HG03103 (cell line): ENCODE data around the gene SSRP1.
A peak's percentile ranks its signal among the peaks of the same experiment; 100 is the strongest.

Experiments
- ATAC-seq: cut with Tn5 transposase; IDR thresholded peaks from one replicate; pipeline ENCODE4 v1.9.1; 2021; ENCODE audit warnings: low read depth; ENCODE audit not compliant: unreplicated experiment

The SSRP1 gene

GRCh38 chr11:57320067-57320718, 15.5 kb downstream of the SSRP1 start:
- no peak for ATAC-seq

DNA sequence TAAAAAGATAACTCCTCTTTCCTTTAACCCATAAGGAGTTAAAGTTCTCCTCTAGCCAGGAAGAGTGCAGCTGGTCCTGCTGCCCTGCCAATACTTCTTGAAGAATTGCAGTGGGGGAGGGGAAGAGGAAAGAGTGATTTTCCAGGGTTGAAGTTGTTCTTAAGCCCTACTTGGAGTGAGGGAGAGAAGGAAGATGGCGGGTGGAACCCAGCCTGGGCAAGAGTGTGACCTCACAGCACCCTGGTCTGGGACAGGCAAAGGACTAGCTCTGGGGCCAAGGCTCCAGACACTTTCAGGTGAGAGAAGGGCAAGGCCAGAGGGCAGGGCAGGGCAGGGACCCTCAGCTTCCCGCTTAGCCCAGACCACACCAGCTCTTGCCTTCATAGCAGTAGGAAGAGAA, 17.5 kb downstream of the SSRP1 start:
- no peak for ATAC-seq

DNA sequence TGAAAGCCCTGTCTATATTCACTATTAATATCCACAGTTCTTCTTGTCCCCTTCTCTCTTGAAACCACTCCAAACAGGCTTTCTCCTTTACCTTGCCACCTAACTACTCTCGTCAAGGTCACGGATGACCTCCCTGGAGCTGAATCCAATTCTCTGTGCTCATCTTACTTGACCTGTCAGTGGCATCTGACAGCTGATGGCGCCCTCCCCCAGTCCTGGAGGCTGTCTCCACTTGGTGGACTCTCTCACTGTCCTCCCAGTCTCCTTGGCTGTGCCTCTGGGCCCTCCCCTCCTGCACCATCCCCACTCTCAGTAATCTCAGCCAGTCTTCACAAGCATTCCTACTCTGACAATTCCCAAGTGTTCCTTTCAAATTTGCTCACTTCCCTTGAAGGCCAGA, 19.7 kb downstream of the SSRP1 start:
- no peak for ATAC-seq

DNA sequence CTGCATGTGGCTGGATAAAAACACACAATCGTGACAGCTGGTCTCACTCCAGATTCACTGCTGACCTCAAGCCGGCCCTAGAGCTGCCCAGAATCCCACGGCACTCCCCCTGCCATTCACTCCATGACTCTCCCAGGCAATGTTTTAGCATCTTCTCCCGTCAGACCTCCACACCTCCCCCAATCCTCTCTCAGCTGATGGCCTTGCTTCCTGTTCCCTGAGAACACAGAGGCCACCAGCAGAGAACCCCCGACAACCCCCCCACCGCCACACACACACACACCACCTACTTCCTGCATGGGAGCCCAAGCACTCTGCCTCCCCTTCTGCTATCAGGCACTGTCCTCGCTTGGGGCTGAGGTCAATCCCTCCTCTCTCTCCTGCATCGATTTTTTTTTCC, 20.2 kb downstream of the SSRP1 start:
- no peak for ATAC-seq

GRCh38 chr11:57314221-57314973, 21.3 kb downstream of the SSRP1 start:
- ATAC-seq, result no peak

GRCh38 chr11:57313788-57314135, 21.9 kb downstream of the SSRP1 start:
- no peak for ATAC-seq

DNA sequence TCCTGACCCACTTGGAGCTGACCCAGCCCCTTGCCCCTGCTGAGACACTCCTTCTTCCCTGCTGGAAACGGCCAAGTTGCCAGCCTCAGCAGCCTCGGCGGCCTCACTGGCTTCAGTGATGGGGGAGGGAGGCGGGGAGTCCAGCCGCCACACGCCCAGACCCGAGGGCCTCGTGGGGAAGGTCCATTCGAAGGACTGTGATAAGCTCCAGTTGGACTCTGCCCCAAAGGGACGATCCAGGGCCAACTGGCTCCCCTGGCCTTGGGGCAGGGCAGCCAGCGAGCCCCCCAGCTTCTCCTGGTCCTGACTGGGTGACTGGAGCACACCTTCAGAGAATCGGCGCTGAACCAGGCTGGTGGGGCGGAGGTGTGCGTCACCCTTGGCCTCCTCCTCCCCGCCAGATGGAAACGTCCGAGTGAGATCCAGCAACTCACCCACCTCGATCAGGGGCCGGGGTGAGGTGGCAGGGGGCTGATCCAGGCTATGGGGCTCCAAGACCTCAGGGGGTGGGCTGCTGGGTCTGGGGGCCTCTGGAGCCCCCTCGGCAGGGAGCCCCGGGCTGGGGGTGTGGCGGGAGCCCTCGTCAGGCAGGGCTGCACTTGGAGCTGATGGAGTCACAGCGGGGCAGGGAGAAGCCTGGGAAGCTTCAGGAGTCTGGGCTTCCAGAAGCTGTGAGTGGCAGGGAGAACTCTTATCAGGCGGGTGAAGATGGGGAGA, 22.5 kb downstream of the SSRP1 start:
- ATAC-seq, result no peak

- no peak for ATAC-seq
Observed at GRCh38 chr11:57312511-57313021, 23.1 kb downstream of the SSRP1 start.

GRCh38 chr11:57311109-57311936, 24.4 kb downstream of the SSRP1 start:
- peak; percentile 96 for ATAC-seq

DNA sequence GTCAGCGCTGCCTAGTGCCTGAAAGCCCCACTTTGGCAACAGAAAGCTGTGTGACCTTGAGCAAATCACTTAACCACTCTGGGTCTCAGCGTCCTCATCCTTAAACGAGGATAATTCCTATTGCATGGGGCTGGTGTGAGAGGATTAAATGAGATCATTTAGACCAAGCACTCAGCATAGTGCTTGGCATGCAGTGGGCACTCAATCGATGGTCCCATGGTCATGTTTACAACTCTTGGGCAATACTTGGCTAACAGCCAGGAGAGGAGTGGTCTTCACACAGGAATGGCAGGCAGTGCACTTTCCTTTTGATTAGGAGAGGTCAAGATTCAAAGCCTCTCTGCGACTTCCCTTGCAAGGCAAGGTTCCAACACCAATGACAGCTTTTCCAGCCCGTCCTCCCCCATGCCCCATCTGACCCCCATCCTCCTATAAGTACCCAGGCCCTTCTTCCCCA, 25.0 kb downstream of the SSRP1 start:
- ATAC-seq, result no peak

- no peak for ATAC-seq
Observed at GRCh38 chr11:57310091-57310490, 25.6 kb downstream of the SSRP1 start.

DNA sequence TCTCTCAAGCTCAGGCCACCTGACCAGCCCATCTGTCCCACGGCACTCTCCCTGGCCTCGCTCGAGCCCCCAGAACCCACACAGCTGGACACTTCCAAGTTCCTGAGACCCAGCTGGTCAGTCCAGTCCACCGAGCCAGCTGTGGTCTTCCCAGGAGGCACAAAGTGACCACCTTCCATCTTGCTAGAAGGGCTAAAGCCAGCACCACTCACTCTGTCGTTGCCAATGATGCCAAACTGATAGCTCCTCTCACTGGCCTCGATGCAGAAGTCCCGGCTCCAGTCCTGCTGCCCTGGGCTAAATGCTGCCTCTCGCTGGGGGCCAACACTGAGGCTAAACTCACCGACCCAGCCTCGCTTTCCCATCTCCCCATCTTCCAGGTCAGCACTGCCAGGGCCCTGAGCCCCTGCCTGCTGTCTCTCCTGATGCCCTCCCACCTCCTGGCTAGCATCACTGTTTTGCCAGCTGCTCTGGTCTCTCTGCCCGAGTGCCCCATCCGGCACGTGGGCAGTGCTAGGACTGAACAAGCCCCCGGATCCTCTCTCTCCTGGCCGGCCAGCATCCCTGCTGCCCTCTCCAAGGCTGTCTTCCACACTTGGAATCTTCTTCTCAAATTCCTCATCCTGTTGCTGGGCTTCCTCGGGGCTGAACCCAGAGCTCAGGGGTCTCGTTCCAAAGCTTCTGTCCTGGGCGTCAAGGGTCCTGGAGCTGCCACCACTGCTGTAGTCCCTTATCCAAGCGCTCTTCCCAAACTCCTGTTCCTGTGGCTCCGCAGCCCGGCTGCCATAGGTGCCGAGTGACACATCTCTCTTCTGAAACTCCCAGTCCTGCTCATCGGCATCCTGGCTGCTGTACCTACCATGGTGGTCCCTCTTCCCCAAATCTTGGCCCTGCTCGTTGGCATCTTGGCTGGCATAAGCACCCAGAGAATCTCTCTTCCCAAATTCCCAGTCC, 26.3 kb downstream of the SSRP1 start:
- ATAC-seq, result no peak

DNA sequence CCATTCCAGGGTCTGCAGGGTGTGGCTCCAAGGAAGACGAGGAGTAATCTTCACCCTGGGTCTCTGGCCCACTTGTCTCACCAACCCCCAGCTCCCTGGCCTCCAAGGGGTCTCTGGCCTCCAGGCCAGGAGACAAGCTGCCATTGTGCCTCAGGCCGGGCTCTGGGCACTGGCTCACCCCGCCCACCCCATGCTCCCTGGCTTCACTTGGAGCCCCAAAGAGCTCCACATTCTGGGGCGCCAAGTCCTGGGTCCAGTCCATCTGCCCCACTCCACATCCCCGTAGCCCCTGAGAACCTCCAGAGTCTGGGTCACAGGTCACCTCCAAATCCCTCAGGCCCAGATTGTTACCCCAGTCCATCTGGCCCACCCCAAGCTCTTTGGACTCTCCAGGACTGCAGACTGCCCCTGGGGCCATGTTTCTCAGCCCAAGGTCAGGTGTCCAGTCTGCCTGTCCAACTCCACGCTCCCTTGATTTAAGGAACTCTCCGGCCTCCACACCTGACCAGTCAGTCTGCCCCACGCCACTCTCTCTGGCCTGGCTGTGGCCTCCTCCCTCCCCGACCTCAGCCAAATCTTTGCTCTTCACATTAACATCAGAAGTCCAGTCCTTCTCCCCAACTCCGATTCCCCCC, 27.1 kb downstream of the SSRP1 start:
- no peak for ATAC-seq

GRCh38 chr11:57307666-57308270, 27.9 kb downstream of the SSRP1 start:
- ATAC-seq, result no peak

DNA sequence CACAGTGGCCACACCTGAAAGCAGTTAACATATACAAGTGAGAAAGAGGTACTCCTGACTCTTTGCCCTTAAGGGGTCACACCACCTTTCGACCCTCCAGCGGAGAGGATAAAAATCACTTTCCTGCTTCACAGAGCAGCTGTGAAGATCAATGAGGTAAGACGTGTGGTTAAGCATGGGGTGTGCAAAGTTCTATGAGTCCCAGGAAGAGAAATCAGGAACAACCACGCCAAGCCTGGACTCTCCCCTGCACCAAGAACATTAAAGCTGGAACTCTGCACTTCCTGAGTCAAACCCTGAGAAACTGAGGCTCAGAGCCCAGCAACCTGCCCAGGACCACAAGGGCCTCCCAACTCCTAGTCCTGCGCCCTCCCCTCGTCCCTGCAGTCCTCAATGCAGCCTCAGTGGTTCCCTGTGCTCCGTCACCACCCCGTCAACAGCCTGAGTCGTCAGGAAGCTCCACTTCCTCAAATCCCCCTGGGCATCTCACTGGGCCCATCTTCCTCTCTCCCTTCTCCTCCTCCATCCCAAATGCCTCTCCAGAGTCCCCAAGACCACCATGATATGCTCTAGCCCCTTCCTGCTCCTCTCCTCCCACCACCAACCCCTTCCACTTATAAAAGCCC, 28.6 kb downstream of the SSRP1 start:
- ATAC-seq, result no peak

DNA sequence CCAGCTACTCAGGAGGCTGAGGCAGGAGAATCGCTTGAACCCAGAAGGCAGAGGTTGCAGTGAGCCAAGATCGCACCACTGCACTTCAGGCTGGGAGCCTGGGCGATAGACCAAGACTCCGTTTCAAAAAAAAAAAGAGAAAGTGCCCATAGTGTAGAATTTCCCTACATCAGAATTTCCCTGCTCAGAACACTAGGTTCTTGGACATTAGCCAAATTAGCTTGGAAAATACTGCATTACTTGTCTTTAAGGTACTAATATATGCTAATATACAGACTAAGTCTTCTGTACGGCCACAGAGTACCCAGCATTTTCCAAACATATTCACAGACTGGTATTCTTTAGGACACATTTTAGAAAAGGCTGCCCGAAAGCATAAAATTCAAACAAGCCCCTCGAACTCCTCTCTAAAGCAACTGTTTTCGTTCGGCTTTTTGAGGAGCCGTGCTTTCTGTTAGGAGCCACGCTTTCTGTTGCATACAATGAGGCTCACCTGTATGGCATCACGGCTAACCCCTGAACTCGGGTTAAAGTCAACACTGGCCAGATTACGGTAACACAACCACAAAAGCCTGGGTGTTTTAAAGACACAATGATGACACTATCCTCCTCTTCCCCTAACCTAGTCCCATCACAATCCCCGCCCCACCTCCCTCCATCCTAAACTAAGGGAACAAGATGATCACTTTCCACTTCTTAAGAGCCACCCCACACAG, 29.4 kb downstream of the SSRP1 start:
- ATAC-seq, result no peak

GRCh38 chr11:57305523-57305922, 30.2 kb downstream of the SSRP1 start:
- no peak for ATAC-seq
